Fibroblast of mammary gland (primary cell): ENCODE data around the gene PRLH.
A peak's percentile ranks its signal among the peaks of the same experiment; 100 is the strongest.

Experiments
- DNase-seq: peaks from one replicate; pipeline ENCODE4 v3.0.0-alpha.2; 2010; ENCODE audit warnings: low read depth
- H3K4me3 ChIP-seq: 2 replicates; pipeline ENCODE4 v1.5.1; 2011; ENCODE audit warnings: low read depth, mild to moderate bottlenecking, low read length, moderate library complexity; ENCODE audit not compliant: control insufficient read depth
- TF ChIP-seq, protein P1 (sequence below): conservative IDR thresholded peaks from 2 replicates; pipeline ENCODE4 v1.5.1; 2011; ENCODE audit warnings: low read depth, low read length, inconsistent platforms; ENCODE audit not compliant: control insufficient read depth, insufficient read depth

PRLH gene

DNA sequence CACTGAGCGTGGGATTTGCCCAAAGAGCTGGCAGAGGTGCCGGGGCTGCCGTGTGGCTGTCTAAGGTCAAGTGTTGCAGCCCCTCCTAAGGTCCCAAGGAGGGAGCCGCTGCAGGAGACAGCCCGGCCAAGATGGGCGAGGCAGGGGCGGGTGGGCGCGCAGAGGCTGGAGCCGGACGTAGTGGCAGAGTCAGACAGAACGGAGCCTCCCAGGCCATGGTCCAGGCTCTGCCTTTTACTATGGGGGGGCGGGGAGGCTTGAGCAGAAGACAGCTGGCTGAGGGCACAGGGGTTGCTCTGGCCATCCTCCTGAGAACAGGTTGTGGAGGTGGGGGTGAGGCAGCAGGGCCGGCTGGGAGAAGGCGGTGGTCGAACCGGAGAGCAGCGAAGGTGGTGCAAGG, 27.5 kb upstream of the PRLH start:
- TF ChIP-seq, protein P1, sequence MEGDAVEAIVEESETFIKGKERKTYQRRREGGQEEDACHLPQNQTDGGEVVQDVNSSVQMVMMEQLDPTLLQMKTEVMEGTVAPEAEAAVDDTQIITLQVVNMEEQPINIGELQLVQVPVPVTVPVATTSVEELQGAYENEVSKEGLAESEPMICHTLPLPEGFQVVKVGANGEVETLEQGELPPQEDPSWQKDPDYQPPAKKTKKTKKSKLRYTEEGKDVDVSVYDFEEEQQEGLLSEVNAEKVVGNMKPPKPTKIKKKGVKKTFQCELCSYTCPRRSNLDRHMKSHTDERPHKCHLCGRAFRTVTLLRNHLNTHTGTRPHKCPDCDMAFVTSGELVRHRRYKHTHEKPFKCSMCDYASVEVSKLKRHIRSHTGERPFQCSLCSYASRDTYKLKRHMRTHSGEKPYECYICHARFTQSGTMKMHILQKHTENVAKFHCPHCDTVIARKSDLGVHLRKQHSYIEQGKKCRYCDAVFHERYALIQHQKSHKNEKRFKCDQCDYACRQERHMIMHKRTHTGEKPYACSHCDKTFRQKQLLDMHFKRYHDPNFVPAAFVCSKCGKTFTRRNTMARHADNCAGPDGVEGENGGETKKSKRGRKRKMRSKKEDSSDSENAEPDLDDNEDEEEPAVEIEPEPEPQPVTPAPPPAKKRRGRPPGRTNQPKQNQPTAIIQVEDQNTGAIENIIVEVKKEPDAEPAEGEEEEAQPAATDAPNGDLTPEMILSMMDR, result no peak
- no peak overlapping the region for H3K4me3 ChIP-seq
- DNase-seq, result no peak

DNA sequence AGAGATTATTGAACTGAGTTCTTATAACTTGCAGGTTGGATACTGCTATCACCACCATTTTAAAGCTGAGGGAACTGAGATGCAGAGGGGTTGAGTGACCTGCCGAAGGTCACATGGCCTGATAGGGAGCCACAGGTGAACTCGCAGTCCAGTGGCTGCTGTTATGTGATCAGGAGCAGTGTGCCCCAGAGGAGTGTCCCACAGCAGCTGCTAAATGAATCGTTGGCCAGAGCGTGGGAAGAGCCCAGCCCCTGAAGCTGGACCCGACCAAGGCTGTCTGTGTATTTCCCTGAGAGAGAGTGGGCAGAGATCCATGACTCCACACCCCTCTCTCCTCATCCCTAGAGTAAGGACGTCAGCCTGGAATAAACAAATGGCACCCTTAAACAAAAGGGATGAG, 26.7 kb upstream of the PRLH start:
- peak; percentile 8 for DNase-seq
- TF ChIP-seq, protein P1, result no peak
- H3K4me3 ChIP-seq, result no peak overlapping the region

DNA sequence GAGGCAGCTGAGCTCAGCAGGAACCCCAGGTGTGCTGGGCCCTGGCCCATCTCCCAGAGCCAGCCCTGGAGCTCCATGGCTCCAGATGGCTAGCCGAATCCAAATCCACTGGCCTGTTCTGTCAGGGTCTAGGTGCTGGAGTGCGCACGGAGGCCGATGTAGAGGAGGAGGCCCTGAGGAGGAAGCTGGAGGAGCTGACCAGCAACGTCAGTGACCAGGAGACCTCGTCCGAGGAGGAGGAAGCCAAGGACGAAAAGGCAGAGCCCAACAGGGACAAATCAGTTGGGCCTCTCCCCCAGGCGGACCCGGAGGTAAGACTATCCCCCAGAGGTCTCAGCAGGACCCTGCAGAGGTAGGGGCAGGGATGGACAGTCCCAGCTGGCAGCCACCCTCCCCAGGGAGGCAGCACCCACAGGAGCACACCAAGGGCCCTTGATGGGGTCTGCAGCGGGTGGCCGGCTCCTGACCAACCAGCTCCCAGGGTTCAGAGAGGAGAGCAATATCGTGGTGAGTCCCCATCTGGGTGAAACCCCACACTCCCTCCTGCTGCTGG, 26.1 kb upstream of the PRLH start:
- TF ChIP-seq, protein P1, result no peak
- no peak overlapping the region for H3K4me3 ChIP-seq
- no peak for DNase-seq

DNA sequence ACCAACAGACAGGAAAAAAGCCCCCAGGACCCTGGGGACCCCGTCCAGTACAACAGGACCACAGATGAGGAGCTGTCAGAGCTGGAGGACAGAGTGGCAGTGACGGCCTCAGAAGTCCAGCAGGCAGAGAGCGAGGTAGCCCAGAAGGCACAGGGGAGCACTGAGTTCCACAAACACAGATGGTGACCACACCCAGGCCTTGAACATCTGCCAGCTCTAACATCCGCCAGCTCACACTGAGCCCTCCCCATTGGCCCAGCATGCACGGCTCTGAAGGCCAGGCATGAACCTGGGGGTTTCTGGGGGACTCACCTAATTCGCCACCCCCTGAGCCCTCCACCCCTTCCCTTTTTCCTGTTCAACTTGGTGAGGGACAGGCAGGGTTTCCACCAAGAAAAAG, 25.6 kb upstream of the PRLH start:
- TF ChIP-seq, protein P1, result no peak
- H3K4me3 ChIP-seq, result no peak overlapping the region
- DNase-seq, result peak; percentile 81

DNA sequence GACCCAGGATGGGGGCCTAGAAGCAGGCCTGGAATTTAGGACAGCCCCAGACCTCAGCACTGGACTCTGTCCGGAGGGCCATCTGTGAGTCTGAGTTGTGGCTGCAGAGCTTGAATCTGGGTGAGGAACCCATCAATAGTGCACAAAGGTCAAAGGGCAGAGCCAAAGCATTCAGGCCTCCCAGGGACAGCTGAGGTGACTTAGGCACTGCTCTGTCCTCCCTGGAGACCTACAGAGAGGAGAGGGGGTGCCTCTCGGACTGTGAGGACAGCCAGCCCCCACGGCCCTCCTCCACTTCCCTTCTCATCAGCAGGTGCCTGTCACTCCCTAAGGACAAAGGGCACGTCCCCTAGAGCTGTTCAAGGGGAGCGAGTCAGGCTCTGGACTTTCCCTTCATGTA, 25.1 kb upstream of the PRLH start:
- DNase-seq, result no peak
- H3K4me3 ChIP-seq, result no peak overlapping the region
- TF ChIP-seq, protein P1, result no peak

DNA sequence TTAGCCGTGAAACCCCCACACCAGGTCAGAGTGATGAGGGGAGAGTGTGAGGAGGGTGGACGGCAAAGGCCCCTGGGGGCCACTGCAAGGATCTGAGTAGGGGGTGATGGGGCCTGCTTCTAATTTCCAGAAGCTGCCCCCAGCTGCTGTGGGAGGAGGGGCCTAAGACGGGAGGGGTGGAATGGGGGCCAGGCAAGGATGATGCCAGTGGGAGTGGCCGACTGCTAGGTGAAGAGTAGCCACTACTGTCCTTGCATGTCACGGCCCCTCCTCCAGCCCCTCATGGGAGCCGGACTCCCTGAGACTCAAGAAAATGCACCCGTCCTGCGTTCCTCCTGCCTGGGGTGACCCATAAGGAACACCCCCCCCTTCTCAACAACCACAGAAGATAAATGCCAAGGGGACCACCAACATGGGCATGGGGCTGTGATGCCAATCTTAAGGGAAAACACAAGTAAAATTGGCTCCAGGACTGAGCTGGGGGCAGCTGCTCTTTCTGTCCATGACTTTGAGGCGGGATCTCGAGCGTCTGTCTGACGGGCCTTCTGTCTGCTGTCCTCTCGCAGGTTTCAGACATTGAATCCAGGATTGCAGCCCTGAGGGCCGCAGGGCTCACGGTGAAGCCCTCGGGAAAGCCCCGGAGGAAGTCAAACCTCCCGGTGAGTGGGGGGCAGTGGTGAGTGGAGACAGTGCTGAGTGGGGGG, 24.2 kb upstream of the PRLH start:
- no peak for DNase-seq
- TF ChIP-seq, protein P1, result no peak
- no peak overlapping the region for H3K4me3 ChIP-seq
